Keratinocyte (primary cell): ENCODE results near the gene LATS2. TPM values are rescaled to one million over a fixed set of nuclear protein-coding genes. Genes with fewer than 3 reads are reported as not detected.

Experiments
- DNase-seq: peaks from one replicate; pipeline ENCODE4 v3.0.0-alpha.2; 2011; ENCODE audit warnings: low read depth, missing footprints, low spot score
- FAIRE-seq: peaks from 2 replicates; lab custom pipeline; 2011; peaks lifted over from hg19 to GRCh38; lab: Jason Lieb, UNC
- H2AFZ ChIP-seq: 2 replicates; pipeline ENCODE4 v1.6.0; 2012; ENCODE audit warnings: low read length, control low read depth, inconsistent platforms; ENCODE audit not compliant: control insufficient read depth
- H3K27ac ChIP-seq: 2 replicates; pipeline ENCODE4 v1.5.1; 2011; ENCODE audit warnings: low read length; ENCODE audit not compliant: control insufficient read depth, insufficient read depth
- H3K27me3 ChIP-seq: 3 replicates; pipeline ENCODE4 v1.6.0; 2011; ENCODE audit warnings: low read length; ENCODE audit not compliant: control insufficient read depth, insufficient read depth; ENCODE audit errors: extremely low read depth
- H3K36me3 ChIP-seq, 2 experiments: 2 replicates in 1 of 2; 3 replicates in 1 of 2; pipeline ENCODE4 v1.5.1; 2011; ENCODE audit warnings: low read length in 2 of 2, mild to moderate bottlenecking in 1 of 2; ENCODE audit not compliant: control insufficient read depth in 2 of 2, insufficient read depth in 2 of 2; ENCODE audit errors: extremely low read depth in 1 of 2
- H3K4me1 ChIP-seq: 3 replicates; pipeline ENCODE4 v1.5.1; 2011; ENCODE audit warnings: low read length; ENCODE audit not compliant: control insufficient read depth, insufficient read depth; ENCODE audit errors: extremely low read depth
- H3K4me2 ChIP-seq: 3 replicates; pipeline ENCODE4 v1.6.0; 2011; ENCODE audit warnings: low read depth, low read length; ENCODE audit not compliant: control insufficient read depth, insufficient read depth; ENCODE audit errors: extremely low read depth
- H3K4me3 ChIP-seq, 3 experiments: fragments of 200-600 bp in 1 of 3; sonication (generic) in 1 of 3; 2 replicates in 2 of 3; 3 replicates in 1 of 3; pipeline ENCODE4 v1.5.1; 2011 to 2016; ENCODE audit warnings: low read length in 3 of 3, mild to moderate bottlenecking in 3 of 3, control low read depth in 2 of 3, inconsistent platforms in 1 of 3, low read depth in 1 of 3, mixed read lengths in 1 of 3, mixed run types in 1 of 3, moderate library complexity in 1 of 3; ENCODE audit not compliant: control insufficient read depth in 2 of 3, insufficient read depth in 2 of 3; ENCODE audit errors: extremely low read depth in 1 of 3
- H3K79me2 ChIP-seq: 2 replicates; pipeline ENCODE4 v1.6.0; 2012; ENCODE audit warnings: low read length; ENCODE audit not compliant: control insufficient read depth, insufficient read depth
- H3K9ac ChIP-seq: 3 replicates; pipeline ENCODE4 v1.6.0; 2011; ENCODE audit warnings: low read length; ENCODE audit not compliant: control insufficient read depth, insufficient read depth; ENCODE audit errors: extremely low read depth
- H3K9me1 ChIP-seq: 3 replicates; pipeline ENCODE4 v1.6.0; 2011; ENCODE audit warnings: low read length; ENCODE audit not compliant: control insufficient read depth, insufficient read depth; ENCODE audit errors: extremely low read depth
- H3K9me3 ChIP-seq: 2 replicates; pipeline ENCODE4 v1.5.1; 2012; ENCODE audit warnings: low read depth, low read length; ENCODE audit not compliant: control insufficient read depth
- H4K20me1 ChIP-seq: 3 replicates; pipeline ENCODE4 v1.6.0; 2011; ENCODE audit warnings: low read length; ENCODE audit not compliant: control insufficient read depth, insufficient read depth; ENCODE audit errors: extremely low read depth
- CTCF ChIP-seq, 3 experiments: IDR thresholded peaks in 1 of 3; conservative IDR thresholded peaks in 1 of 3; optimal IDR thresholded peaks in 1 of 3; 2 replicates in 2 of 3; 3 replicates in 1 of 3; pipeline versions ENCODE3 to v1.5.1; 2011; ENCODE audit warnings: low read length in 3 of 3, mild to moderate bottlenecking in 3 of 3, moderate library complexity in 2 of 3, control low read depth in 1 of 3, inconsistent platforms in 1 of 3; ENCODE audit not compliant: insufficient read depth in 2 of 3; ENCODE audit errors: extremely low read depth in 1 of 3
- EZH2 ChIP-seq: IDR thresholded peaks from one replicate; pipeline ENCODE4 v1.6.1; 2012; ENCODE audit warnings: inconsistent platforms, mild to moderate bottlenecking, low read length, moderate library complexity
- dilution Hi-C: fragments of 300-500 bp; cut with MboI; formaldehyde crosslinking; loops from one replicate; pipeline ENCODE4 v1.7.0; 2020; ENCODE audit warnings: low sequenced_read_pairs; ENCODE audit not compliant: extremely low pct_ligation_motif_present
- polyA plus RNA-seq, 5 experiments: library from polyadenylated mRNA; depleted of rRNA in 3 of 5; stranded (reverse) in 3 of 5; stranded (forward) in 1 of 5; unstranded in 1 of 5; fragments of >200 nt; gene quantifications; 1 replicate in 1 of 5; 2 replicates in 3 of 5; 3 replicates in 1 of 5; pipeline versions ENCODE4 v1.2.1 to v1.2.3, GENCODE V29; 2011 to 2012; ENCODE audit warnings: missing spikeins in 2 of 5, low read depth in 1 of 5, low replicate concordance in 1 of 5

The LATS2 gene
- polyA plus RNA-seq, 1 donor (not counting 4 experiments of a cell fraction or from before 2014, with no cell fraction given) = 6.7 TPM

GRCh38 chr13:21022056-21022979 lies 39.1 kb downstream of the LATS2 start:
- FAIRE-seq (no peak), DNase-seq (no peak)
- Histone ChIP-seq H3K27ac (no peak overlapping the region), H3K36me3 (peaks cover 0 to 5% of the 10 kb centered on the region in 2 experiments), H2AFZ (no peak overlapping the region), H3K4me1 (peaks cover 8% of the 10 kb centered on the region), H3K4me3 (no peak overlapping the region), H3K27me3 (no peaks in the 10 kb centered on the region), H3K9ac (no peak overlapping the region), H3K79me2 (peaks cover 63% of the 10 kb centered on the region), H3K9me3 (no peaks in the 10 kb centered on the region), H4K20me1 (peaks cover 8% of the 10 kb centered on the region), H3K4me2 (no peak overlapping the region), H3K9me1 (no peaks in the 10 kb centered on the region)
- dilution Hi-C loops = no loop called here
- no peak for TF ChIP-seq EZH2

DNA sequence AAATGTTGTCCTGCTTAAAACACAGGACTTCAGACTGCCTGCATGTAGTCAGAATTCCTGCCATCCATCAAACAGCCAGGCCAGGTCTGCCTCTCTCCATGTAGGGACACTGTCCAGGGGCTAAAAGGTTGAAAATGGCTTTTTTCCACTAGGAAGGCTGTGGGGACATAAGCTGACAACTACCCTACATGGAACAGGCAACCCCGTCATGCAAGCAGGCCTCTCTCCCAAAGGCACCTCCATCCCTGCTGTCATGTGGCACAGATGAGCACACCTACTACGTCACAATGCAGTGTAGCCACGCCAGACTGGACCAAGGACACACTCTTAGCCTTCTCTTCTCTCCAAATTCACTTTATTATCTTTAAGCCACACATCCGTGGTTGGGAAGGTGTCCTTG lies 40.8 kb downstream of the LATS2 start:
- peaks cover 9% of the 10 kb centered on the region for H4K20me1 ChIP-seq
- no peak overlapping the region for H3K4me2 ChIP-seq
- no peak overlapping the region for H2AFZ ChIP-seq
- H3K79me2 ChIP-seq = peaks cover 61% of the 10 kb centered on the region
- H3K9ac ChIP-seq = no peak overlapping the region
- no peaks in the 10 kb centered on the region for H3K9me1 ChIP-seq
- dilution Hi-C loops = no loop called here
- H3K27ac ChIP-seq = no peak overlapping the region
- no peaks in the 10 kb centered on the region for H3K27me3 ChIP-seq
- TF ChIP-seq CTCF (optimal IDR thresholded peaks at IDR 0.05 in 1 of 3, IDR thresholded peaks at IDR 0.05 in 1 of 3, conservative IDR thresholded peaks at IDR 0.05 in 1 of 3; ENCODE audit: extremely low read depth in 1 of 3, insufficient read depth in 2 of 3, low read length in 3 of 3) (no peak), EZH2 (no peak)
- H3K4me3 ChIP-seq = no peak overlapping the region
- peaks cover 0 to 5% of the 10 kb centered on the region in 2 experiments for H3K36me3 ChIP-seq
- no peak for DNase-seq
- peaks cover 16% of the 10 kb centered on the region for H3K4me1 ChIP-seq
- H3K9me3 ChIP-seq = no peaks in the 10 kb centered on the region
- no peak for FAIRE-seq
